Stimulated activated CD4-positive, alpha-beta T cell treated with anti-CD3 and anti-CD28 coated beads, Interleukin-4, amount 100 ng/mL, for 24 hours (primary cell): ENCODE data around the gene ZNF581.

Experiments
- DNase-seq: peaks from one replicate; pipeline ENCODE4 v3.0.0-alpha.2; 2020

Gene ZNF581

DNA sequence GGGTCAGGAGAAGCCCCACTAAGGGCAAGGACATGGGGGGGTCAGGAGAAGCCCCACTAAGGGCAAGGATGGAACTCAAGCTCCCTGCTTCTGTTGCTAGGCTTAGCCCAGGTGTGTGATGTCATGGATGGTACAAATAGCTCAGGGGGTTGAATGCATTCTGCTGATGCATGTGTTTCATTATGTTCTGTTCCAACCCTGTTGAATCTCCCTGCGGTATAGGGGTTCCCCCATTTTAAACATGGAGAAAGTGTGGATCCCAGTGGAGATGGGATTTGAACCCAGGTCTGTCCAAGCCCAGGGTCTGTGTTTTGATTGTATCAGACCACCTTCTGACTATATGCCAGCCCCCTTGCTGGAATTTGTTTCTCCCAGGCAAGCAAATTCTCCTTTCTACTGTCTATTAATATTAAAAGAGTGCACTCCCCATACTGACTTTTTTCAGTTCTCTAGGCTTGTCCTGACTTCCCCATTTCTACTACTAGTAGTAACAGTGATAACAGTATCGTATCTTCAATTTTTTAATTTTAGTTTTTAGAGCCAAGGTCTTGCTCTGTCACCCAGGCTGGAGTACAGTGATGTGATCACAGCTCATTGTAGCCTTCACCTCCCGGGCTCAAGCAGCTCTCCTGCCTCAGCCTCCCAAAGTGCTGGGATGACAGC is 31.3 kb upstream of the ZNF581 start:
- DNase-seq, result no peak

- no peak for DNase-seq
Measured at GRCh38 chr19:55613396-55613795, 30.1 kb upstream of the ZNF581 start.

GRCh38 chr19:55613930-55614710 is 29.3 kb upstream of the ZNF581 start:
- no peak for DNase-seq

- DNase-seq, result no peak
Measured at GRCh38 chr19:55614711-55615542, 28.5 kb upstream of the ZNF581 start.

DNA sequence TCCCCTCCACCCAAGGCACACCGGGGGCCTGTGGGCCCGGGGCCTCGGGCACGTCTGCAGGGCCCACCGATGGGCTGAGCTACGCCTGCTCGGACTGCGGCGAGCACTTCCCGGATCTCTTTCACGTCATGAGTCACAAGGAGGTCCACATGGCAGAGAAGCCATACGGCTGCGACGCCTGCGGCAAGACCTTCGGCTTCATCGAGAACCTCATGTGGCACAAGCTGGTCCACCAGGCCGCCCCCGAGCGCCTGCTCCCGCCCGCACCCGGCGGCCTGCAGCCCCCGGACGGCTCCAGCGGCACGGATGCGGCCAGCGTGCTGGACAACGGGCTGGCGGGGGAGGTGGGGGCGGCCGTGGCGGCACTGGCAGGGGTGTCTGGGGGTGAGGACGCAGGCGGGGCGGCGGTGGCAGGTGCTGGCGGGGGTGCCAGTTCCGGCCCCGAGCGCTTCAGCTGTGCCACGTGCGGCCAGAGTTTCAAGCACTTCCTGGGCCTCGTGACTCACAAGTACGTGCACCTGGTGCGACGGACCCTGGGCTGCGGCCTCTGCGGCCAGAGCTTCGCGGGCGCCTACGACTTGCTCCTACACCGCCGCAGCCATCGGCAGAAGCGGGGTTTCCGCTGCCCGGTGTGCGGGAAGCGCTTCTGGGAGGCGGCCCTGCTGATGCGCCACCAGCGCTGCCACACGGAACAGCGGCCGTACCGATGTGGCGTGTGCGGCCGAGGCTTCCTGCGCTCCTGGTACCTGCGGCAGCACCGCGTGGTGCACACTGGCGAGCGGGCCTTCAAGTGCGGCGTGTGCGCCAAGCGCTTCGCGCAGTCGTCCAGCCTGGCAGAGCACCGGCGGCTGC is 27.7 kb upstream of the ZNF581 start:
- no peak for DNase-seq

- no peak for DNase-seq
Measured at GRCh38 chr19:55616395-55616875, 27.0 kb upstream of the ZNF581 start.

- DNase-seq, result no peak
Measured at GRCh38 chr19:55617426-55617825, 26.0 kb upstream of the ZNF581 start.

- no peak for DNase-seq
Measured at GRCh38 chr19:55618426-55618825, 25.0 kb upstream of the ZNF581 start.

- no peak for DNase-seq
Measured at GRCh38 chr19:55619286-55619685, 24.2 kb upstream of the ZNF581 start.

- DNase-seq, result no peak
Measured at GRCh38 chr19:55620410-55621204, 22.8 kb upstream of the ZNF581 start.

GRCh38 chr19:55621205-55621672 is 22.2 kb upstream of the ZNF581 start:
- DNase-seq, result no peak

DNA sequence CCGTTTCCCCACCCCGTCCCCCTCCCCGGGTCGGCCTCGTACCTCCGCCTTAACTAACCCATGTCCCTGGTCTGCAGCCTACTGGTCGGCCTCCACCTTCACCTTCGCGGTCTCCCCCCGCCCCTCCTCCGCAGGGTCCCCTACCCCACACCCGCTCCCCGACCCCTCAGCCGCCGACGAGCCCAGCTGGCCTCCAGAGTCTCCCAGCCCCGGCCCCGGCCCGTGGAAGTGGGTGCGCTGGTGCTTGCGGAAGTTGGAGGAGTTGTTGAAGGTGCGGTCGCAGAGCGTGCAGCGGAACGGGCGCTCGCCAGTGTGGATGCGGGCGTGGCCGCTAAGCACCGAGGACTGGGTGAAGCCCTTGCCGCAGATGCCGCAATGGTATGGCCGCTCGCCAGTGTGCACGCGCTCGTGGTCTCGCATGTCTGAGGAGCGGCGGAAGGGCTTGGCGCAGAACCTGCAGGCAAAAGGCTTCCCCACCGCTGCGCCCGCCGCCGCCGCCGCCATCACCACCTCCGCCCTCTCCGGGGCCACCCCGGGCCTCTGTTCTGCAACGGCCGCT is 21.7 kb upstream of the ZNF581 start:
- DNase-seq, result no peak

DNA sequence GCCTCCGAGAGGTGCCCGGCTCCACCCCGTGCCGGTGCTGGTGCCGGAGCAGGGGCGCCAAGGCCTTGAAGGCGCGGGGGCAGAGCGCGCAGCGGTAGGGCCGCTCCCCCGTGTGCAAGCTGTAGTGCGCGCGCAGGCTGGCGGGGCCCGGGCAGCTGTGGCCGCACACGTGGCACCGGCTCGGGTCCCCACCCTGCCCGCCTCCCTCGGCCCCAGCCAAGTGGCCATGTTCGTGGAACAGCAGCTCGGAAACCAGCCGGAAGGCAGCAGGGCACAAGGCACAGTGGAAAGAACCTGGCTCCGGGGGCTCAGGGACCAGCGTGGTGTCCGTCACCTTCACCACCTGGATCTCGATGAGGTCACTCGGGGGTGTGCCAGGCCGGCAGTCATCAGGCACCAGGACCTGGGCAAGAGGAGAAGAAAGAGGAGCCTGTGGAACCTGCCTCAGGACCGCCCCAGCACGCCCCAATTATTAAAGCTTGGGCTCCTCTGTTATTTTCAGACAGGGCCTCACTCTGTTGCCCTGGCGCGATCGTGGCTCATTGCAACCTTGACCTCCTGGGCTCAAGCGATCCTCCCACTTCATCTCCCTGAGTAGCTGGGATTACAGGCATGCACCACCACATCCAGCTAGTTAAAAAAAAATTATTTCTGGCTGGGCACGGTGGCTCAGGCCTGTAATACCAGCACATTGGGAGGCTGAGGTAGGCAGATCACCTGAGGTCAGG is 21.0 kb upstream of the ZNF581 start:
- DNase-seq, result no peak

DNA sequence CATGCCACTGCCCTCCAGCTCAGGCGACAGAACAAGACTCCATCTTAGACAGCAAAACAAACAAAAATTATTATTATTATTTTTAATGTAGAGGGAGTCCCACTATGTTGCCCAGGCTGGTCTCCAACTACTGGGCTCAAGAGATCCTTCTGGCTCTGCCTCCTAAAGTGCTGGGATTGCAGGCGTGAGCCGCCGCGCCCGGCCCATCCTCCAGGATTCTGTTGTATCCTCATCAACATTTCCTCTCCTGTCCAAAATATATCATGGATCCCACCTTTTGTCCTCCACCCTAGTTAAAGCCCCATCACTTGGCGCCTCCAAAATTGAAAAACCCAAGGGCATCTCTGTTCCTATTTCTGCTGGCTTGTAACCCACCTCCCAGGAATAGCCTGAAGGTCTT is 20.3 kb upstream of the ZNF581 start:
- DNase-seq, result no peak

GRCh38 chr19:55623561-55623960 is 19.9 kb upstream of the ZNF581 start:
- no peak for DNase-seq

GRCh38 chr19:55624109-55625003 is 19.1 kb upstream of the ZNF581 start, which contains the start of gene ZNF784:
Gene ZNF784 (minus strand): TSS chr19:55624566. CDS start chr19:55624561, 5 bp downstream.
- peak; percentile 94 for DNase-seq

DNA sequence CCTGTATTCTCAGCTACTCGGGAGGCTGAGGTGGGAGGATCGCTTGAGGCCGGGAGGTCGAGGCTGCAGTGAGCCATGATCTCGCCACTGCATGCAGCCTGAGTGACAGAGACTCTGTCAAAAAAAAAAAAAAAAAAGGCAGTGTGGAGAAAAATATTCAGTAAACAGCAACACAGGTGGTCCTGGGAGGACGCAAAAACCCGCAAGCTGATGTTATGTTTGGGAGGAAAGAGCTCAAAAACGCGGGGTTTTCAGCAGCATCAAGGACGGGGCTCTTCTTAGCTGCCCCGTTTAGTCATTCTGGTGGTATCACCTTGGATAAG is 18.5 kb upstream of the ZNF581 start:
- DNase-seq, result no peak

GRCh38 chr19:55626350-55626749 is 17.1 kb upstream of the ZNF581 start:
- peak; percentile 65 for DNase-seq

GRCh38 chr19:55632463-55632834 is 11.0 kb upstream of the ZNF581 start:
- DNase-seq, result peak; percentile 95
